GM18951 (cell line): Measurements from ENCODE around the gene NTM.
"Not testable (repeated sequence)": the region's sequence is repeated elsewhere in the genome, so short reads cannot be mapped to it uniquely, and the experiment has no call there.

ENCODE experiments used
- POLR2A ChIP-seq: IDR thresholded peaks from 4 replicates; pipeline ENCODE4 v1.6.1; 2011; ENCODE audit warnings: mild to moderate bottlenecking; ENCODE audit not compliant: insufficient read length, insufficient read depth; ENCODE audit errors: extremely low read depth
- in situ Hi-C: fragments of 300-500 bp; cut with MboI; formaldehyde crosslinking; loops from one replicate; pipeline ENCODE4 v1.12.0; 2022; ENCODE audit warnings: low sequenced_read_pairs, mixed read lengths, inconsistent platforms; ENCODE audit not compliant: unreplicated experiment

The NTM gene

DNA sequence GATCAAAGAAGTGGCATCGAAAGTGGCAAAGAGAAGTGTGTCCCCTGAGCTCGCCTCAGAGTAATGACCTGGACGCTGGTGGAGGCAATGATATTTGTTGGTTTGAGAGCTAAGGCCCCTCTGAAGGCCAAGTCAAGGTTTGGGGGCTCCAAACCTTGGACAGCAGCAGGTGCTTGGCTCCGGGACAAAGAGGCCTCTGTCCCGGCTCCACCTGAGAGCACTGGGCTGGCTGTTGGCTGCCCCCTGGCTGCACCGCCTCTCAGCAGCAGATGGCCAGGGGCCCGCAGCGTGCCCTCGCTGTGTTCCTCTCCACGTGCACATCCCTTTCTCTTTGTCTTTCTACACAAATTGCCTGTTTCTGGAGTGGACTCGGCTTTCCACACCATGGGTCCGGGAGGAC lies 301.3 kb downstream of the NTM start:
- in situ Hi-C loops: loop anchor here (25.0 kb wide), 1 partner anchor 609 kb away; no protein-coding TSS in a partner anchor
- no peak for TF ChIP-seq POLR2A

GRCh38 chr11:131672191-131672590 lies 301.8 kb downstream of the NTM start:
- no peak for TF ChIP-seq POLR2A
- in situ Hi-C loops: loop anchor here (25.0 kb wide), 1 partner anchor 610 kb away; no protein-coding TSS in a partner anchor

DNA sequence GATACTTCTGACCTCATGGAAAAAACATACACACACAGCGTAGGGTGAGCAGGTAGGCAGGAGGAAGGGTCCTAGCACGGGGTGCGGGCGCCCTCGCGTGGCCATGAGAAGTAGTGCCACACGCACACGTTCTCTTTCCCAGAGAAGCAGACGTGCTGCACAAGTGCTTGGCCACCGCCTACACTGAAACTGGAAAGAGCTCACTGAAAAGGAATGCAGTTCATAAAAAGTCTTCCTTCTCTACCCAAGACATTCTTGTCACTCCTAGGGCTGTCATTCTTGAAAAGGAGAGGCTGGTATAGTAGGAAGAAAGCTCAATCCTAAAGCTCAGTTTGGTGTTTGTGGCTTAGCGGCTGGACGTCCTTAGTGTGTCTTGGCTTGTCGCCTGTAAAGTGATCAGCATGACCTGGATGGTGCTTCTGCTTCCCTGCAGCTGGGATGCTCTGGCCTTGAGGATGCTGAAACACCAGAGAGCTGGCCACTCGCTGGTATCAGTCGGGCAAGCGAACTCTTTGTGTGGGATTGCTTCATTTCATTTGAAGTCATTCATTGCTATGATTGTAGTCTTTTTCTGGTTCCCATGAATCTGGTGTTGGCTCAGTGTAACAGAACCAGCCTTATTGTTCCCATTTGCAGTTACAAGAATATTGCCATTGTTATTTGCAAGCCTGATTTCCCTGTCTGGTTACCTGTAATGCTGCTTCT lies 303.8 kb downstream of the NTM start:
- in situ Hi-C loops: loop anchor here (25.0 kb wide), 1 partner anchor 612 kb away; no protein-coding TSS in a partner anchor
- TF ChIP-seq POLR2A: no peak

- TF ChIP-seq POLR2A: no peak
- in situ Hi-C loops: no loop called here
These were observed 304.9 kb downstream of the NTM start for GRCh38 chr11:131675121-131675888.

DNA sequence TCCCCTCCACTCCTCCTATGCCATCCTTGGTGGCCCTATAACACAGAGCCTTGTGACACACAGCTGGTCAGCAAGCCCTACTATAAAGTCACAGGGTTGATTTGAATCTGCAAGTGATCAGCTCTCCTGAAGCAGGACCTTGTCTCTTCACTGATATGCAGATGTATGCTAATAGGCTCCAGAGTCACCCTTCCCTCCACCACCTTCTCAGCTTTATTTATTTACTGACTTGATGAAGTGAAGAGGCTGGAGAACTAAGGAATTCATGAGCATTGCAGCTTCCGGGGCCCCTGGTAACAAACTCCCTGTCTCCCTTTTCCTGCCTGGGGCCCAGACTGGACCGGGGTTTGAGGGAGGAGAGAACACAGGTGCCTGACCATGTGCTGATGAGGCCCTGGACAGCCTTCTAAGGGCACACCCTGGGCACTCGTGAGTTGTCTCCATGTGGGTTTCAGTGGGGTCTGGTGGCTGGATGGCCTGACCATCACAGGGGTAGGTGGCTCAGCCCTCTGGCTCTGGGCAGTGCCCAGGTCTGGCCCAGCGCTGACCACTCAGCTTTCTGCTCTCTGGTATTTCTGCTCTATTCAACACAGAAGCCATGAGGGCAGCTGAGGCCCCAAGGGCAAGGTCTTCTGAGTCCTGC lies 307.5 kb downstream of the NTM start:
- TF ChIP-seq POLR2A: no peak
- in situ Hi-C loops: no loop called here

DNA sequence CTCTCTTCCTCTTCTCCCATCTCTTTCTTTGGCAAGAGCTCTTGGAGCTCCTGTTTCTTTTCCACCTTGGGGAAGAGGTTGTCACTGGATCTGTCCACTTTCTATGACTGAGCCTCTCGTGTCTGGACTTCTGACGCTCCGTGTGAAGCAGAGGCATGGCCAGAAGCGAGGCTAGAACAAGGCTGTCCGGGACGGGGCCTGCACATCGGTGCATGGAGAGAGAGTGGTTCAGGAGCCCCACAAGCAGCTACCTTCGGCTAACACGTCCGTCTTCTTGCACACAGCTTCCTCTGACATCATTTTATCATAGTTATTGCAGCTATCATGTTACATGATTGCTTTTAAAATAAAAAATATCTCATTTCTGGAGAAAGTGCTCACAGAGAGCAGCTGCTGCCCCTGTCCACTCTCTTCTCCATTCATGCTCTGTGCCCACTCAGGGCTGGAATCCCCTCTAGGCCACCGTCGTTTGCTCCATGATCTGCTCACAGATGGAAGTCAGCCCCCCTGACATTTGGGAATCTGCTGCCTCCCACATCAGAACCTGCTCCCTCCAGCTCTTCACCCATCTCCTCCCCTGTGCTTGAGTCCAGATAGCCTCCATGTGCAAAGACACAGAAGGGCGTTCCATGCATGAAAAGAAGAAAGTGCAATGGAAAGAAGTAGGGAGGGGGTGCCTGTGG lies 308.4 kb downstream of the NTM start:
- in situ Hi-C loops: no loop called here
- TF ChIP-seq POLR2A: no peak

- in situ Hi-C loops: not testable (repeated sequence)
These were observed 310.0 kb downstream of the NTM start for GRCh38 chr11:131680448-131680847.

DNA sequence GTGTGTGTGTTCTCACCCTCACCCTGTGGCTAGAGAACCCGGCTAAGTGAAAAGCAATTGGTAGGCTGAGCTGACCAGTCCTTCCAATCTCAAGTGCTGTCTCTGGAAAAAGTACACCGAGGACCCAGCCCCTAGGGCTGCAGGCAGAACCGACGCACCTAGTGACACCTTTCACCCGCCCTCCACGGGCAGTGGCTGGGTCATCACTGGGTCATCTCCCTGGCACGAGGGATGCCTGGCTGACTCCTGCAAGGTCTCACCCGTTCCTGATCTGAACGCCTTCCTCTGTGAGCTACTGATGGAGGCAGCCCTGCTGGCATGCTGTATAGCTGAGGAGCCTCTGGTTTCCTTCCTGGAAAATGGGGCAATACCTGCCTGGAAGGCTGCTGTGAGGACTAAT lies 311.5 kb downstream of the NTM start:
- in situ Hi-C loops: no loop called here
- no peak for TF ChIP-seq POLR2A

- in situ Hi-C loops: no loop called here
- TF ChIP-seq POLR2A: no peak
These were observed 312.1 kb downstream of the NTM start for GRCh38 chr11:131682373-131683015.

DNA sequence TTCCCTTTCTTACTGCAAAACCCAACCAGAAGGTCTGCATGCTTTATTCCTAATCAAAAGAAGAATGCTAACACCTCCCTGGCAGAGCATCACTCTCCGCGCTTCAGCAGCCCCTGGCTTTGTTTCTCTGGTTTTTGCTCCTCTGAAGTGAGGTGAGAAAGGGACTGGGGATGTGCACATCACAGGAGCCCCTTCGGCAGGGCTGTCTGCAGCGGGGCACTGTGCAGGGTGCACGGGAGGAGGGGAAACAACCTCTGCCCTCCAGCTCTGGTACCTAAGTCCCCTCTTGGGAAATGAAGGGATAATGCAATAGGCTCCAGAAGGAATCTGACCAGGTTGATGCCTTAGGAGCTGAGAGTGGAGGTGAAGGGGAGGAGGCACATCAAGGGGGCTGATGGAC lies 312.7 kb downstream of the NTM start:
- in situ Hi-C loops: no loop called here
- no peak for TF ChIP-seq POLR2A

DNA sequence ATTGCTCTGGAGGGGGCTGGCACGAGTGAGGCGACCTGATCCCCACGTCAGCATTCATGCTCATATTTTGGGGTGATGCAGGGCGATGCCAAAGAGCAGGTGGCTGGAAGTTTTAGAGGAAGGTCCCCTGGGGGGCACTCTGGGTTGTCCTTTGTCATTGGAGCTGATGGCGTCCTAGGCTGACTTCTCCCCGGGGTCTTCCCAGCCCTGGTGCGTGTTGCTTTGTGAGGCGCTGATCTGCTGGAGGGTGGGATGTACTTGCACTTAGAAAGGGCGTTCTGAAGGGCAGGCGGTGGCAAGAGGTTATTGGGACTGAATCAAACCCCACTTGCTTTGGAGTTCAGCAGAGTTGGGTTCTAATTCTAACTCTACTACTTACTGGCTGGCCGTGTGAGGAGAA lies 313.3 kb downstream of the NTM start:
- no peak for TF ChIP-seq POLR2A
- in situ Hi-C loops: no loop called here

DNA sequence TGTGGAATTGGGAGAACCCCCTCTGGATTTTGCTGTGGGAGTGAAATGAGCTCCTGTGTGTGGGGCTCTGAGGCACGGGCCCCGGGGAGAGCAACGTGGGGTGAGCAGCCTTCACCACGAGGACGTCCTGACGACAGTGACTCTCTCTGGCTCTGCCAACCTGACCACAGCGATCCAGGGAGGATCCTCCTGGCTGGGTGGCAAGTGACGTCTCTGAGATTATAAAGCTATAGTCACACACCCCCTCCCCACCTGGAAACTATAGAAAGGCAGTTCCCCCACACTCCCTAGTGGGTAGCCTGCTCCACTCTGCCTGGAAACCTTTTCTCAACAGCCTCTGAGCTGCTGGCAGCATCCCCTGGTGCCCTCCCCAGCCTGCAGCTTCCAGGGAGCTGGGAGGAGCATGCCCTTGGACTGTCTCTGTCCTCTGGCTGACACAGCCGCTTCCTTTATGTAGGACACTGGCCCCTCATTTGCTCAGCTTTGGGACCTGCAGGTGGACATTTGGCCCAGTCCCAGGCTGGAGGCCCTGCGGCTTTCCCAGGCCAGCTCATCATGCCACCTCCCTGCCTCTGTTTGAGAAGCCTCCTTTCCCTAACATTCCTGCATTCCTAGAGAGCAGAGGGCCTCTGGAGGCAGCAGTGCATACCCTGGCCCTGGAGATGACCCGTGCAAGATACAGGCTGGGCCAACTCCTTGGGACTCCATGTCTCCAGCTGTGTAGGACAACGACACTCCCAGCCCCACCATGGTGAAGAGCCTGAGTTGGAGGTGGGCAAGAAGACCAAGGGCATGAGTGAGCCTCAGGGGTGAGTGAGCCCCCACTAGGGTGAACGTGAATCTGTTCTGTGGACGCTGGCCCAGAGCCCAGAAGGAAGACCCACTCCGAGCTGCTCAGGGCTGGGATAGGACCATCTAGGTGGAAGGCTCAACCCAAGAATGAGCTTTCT lies 314.0 kb downstream of the NTM start:
- no peak for TF ChIP-seq POLR2A
- in situ Hi-C loops: no loop called here
